Neural cell (in vitro differentiated cells): ENCODE results near the gene UNC119B. TPM values are rescaled to one million over a fixed set of nuclear protein-coding genes. Genes with fewer than 3 reads are reported as not detected.

Experiments
- H2AFZ ChIP-seq: fragments of 200-600, 300-800 bp; sonication (generic), shearing (Covaris generic); 2 replicates; pipeline ENCODE4 v1.6.0; 2014; ENCODE audit warnings: low read depth, mild to moderate bottlenecking, antibody characterized with exemption, low read length, moderate library complexity
- H3F3A ChIP-seq: fragments of 200-600 bp; shearing (Covaris generic); 2 replicates; pipeline ENCODE4 v1.6.1; 2016; ENCODE audit warnings: mild to moderate bottlenecking, moderate library complexity, mixed read lengths, antibody characterized with exemption, low read length; ENCODE audit not compliant: insufficient read depth, poor library complexity, severe bottlenecking
- H3K27ac ChIP-seq: fragments of 200-600, 300-800 bp; sonication (generic), shearing (Covaris generic); 2 replicates; pipeline ENCODE4 v1.5.1; 2014; ENCODE audit warnings: mild to moderate bottlenecking, low read length, moderate library complexity
- H3K27me3 ChIP-seq: fragments of 300-800, 200-600 bp; sonication (generic), shearing (Covaris generic); 2 replicates; pipeline ENCODE4 v1.6.0; 2014; ENCODE audit warnings: mild to moderate bottlenecking, low read depth, low read length, moderate library complexity; ENCODE audit not compliant: insufficient read depth
- H3K36me3 ChIP-seq: fragments of 300-800, 200-600 bp; sonication (generic), shearing (Covaris generic); 2 replicates; pipeline ENCODE4 v1.5.1; 2014; ENCODE audit warnings: mild to moderate bottlenecking, antibody characterized with exemption, low read length, moderate library complexity; ENCODE audit not compliant: insufficient read depth
- H3K4me2 ChIP-seq: fragments of 300-800, 200-600 bp; sonication (generic), shearing (Covaris generic); 2 replicates; pipeline ENCODE4 v1.6.0; 2014; ENCODE audit warnings: mild to moderate bottlenecking, low read length
- H3K4me3 ChIP-seq: fragments of 300-800, 200-600 bp; sonication (generic), shearing (Covaris generic); 2 replicates; pipeline ENCODE4 v1.5.1; 2014; ENCODE audit warnings: mild to moderate bottlenecking, low read length, moderate library complexity
- H3K79me2 ChIP-seq: fragments of 200-600 bp; shearing (Covaris generic); replicated peaks from 2 replicates; pipeline ENCODE4 v1.6.0; 2014; ENCODE audit warnings: mild to moderate bottlenecking, low read length, moderate library complexity; ENCODE audit not compliant: insufficient read depth
- H3K9ac ChIP-seq: fragments of 300-800, 200-600 bp; sonication (generic), shearing (Covaris generic); 2 replicates; pipeline ENCODE4 v1.6.1; 2016; ENCODE audit warnings: mild to moderate bottlenecking, low read length, mixed read lengths
- H3K9me2 ChIP-seq: fragments of 200-600 bp; shearing (Covaris generic); 2 replicates; pipeline ENCODE4 v1.6.1; 2016; ENCODE audit warnings: mild to moderate bottlenecking, low read length, mixed read lengths; ENCODE audit not compliant: insufficient read depth
- H3K9me3 ChIP-seq: fragments of 200-600, 300-800 bp; sonication (generic), shearing (Covaris generic); 2 replicates; pipeline ENCODE4 v1.6.1; 2016; ENCODE audit warnings: mild to moderate bottlenecking, mixed run types, low read length, moderate library complexity, mixed read lengths
- H4K20me1 ChIP-seq: fragments of 200-600 bp; shearing (Covaris generic); 2 replicates; pipeline ENCODE4 v1.6.1; 2016; ENCODE audit warnings: mild to moderate bottlenecking, mixed run types; ENCODE audit not compliant: insufficient read depth
- EZH2 ChIP-seq: fragments of 200-600, 300-800 bp; shearing (Covaris generic), sonication (generic); IDR thresholded peaks from 2 replicates; pipeline ENCODE4 v1.6.1; 2014; ENCODE audit warnings: antibody characterized with exemption, low read length, borderline replicate concordance, mild to moderate bottlenecking; ENCODE audit not compliant: insufficient read depth, poor library complexity, severe bottlenecking
- RAD21 ChIP-seq: fragments of 450-650 bp; conservative IDR thresholded peaks from 2 replicates; pipeline ENCODE4 v1.6.1; 2014; ENCODE audit warnings: antibody characterized with exemption, mild to moderate bottlenecking, moderate library complexity
- SMC3 ChIP-seq: fragments of 450-650 bp; conservative IDR thresholded peaks from 2 replicates; pipeline ENCODE4 v1.6.1; 2014; ENCODE audit warnings: antibody characterized with exemption, mild to moderate bottlenecking, moderate library complexity; ENCODE audit not compliant: poor library complexity
- polyA plus RNA-seq: library from polyadenylated mRNA; depleted of rRNA; stranded (reverse); fragments of >200 nt; gene quantifications from 2 replicates; pipeline ENCODE4 v1.2.3, GENCODE V29; 2014

Gene UNC119B
- polyA plus RNA-seq, 1 donor from 2014 or later, result 17.3 TPM

DNA sequence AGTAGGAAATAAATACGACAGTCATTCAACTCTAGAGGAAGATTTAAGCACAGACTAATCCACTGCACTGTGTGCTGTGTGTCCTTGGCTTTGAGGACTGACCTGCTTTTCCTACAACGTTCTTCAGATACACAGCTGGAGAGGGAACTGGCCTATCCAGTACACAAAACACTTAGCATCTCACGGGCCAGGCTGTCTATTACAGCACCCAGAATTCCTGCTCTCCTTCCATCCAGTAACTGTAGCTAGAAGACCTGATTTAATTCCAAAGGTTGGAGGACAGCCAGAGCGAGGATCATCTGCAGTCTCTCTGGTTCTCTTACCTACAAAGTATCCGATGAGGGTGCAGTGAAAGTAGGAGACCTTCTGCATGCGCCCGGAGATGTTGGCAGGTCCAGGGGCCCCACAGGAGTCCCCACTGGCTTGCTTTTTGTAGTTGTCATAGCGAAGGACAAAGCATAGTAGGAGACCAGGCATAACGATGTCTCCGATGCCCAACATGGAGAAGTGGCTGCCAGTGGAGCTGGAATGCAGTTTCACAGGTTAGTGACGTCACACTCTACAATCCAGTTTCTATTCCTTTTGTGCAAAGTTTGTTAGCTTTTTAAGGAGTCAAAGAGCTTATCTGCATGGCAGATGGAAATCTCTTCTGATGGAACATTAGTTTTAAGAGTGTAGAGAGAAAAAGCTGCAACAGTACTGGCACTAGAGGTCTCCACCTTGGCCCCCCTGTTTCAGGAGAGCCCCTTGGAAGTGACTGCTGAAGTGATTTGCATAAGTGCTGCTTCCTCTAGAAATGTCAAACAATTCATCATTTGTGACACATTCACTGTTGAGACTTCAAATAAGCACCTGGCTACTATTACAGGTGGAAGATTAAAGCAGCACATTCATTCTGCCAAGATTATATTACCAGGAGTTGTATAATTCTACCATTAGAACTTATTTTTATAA, 57.1 kb downstream of the UNC119B start (continued):
- TF ChIP-seq EZH2, result no peak

DNA sequence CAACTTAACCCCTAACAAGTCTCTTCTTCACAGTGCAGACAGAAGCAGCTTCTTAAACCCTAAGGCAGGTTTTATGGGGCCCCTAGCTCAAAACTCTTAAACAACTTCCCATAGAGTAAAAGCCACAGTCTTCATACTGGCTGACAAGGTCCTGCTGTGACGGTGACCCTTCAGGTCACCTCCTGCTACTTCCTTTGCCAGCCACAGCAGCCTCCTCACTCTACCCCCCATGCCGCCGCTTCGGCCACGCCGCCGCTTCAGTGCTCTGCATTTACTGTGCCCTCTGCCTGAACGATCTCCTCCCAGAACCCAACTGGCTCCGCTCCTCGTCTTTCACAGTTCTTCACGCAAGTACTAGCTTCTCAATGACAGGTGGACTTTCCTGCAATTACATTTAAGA, 60.8 kb downstream of the UNC119B start:
- H3K4me2 ChIP-seq, result no peak overlapping the region
- no peak overlapping the region for H3K27ac ChIP-seq

More for the DNA sequence above, 60.8 kb downstream of the UNC119B start:
- Histone ChIP-seq H3K9ac (no peak overlapping the region), H3K79me2 (no peaks in the 10 kb centered on the region), H4K20me1 (no peaks in the 10 kb centered on the region), H3F3A (no peaks in the 10 kb centered on the region), H3K27me3 (no peaks in the 10 kb centered on the region), H3K9me3 (no peaks in the 10 kb centered on the region), H3K36me3 (peaks cover 11% of the 10 kb centered on the region), H3K9me2 (no peaks in the 10 kb centered on the region), H2AFZ (no peak overlapping the region), H3K4me3 (no peak overlapping the region)
- TF ChIP-seq RAD21, result no peak
- no peak for TF ChIP-seq SMC3

Other genes starting within 250 kb of the UNC119B start
- 263 and 289 TPM in 2 replicates for gene SRSF9, start 240.7 kb upstream of the UNC119B start, polyA plus RNA-seq
- gene DYNLL1, start 214.3 kb upstream of the UNC119B start, polyA plus RNA-seq, result 404 and 466 TPM in 2 replicates
- 91.6 and 98.6 TPM in 2 replicates for gene COQ5, start 181.3 kb upstream of the UNC119B start, polyA plus RNA-seq
- gene RNF10, start 176.1 kb upstream of the UNC119B start, polyA plus RNA-seq, result 139 and 145 TPM in 2 replicates
- 137 and 153 TPM in 2 replicates for gene POP5, start 129.1 kb upstream of the UNC119B start, polyA plus RNA-seq
- 0.44 and 0.71 TPM in 2 replicates for gene CABP1, start 69.8 kb upstream of the UNC119B start, polyA plus RNA-seq
- gene MLEC, start 23.3 kb upstream of the UNC119B start, polyA plus RNA-seq, result 27.4 and 33.2 TPM in 2 replicates
- gene ACADS, start 15.4 kb downstream of the UNC119B start, polyA plus RNA-seq, result 3.6 and 5.2 TPM in 2 replicates
- gene SPPL3, start 193.9 kb downstream of the UNC119B start, polyA plus RNA-seq, result 21.3 and 21.9 TPM in 2 replicates